ENCODE measurements around the gene SPATA9.

SPATA9 gene, protein sequence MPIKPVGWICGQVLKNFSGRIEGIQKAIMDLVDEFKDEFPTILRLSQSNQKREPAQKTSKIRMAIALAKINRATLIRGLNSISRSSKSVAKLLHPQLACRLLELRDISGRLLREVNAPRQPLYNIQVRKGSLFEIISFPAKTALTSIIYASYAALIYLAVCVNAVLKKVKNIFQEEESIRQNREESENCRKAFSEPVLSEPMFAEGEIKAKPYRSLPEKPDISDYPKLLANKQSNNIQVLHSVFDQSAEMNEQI

DNA sequence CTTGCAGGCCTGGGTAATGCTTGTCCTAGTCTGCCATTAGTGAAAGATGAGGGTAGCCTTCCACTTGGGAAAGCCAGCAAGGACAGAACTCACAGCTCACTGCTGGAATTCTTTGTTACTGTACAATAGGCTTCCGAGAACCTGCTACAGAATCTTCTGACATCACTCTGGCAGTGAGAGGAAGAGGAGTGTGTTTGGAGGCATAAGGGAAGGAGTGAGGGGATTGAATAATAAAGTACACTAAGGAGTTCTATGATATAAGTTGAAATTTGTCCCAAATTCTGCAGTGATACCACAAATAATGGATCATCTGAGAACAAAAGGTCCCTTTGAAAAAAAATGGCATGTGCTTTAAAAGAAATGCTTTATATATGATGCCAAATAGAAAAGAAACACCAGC, at the start of gene SPATA9:
Gene SPATA9 (minus strand): TSS at position 101 of the 400 bp plus-strand sequence. CDS start 137 bp downstream, outside the sequence.
- no peak for DNase-seq (ENCODE audit: low read depth in 2 of 2, low spot score in 1 of 2)

GRCh38 chr5:95731571-95732554, 49.1 kb upstream of the SPATA9 start:
- no peak for DNase-seq (ENCODE audit: low read depth in 2 of 2, low spot score in 1 of 2)

GRCh38 chr5:95730730-95731570, 48.2 kb upstream of the SPATA9 start, which contains the start of gene RHOBTB3:
Gene RHOBTB3, plus strand, starts transcription at chr5:95731336. Its CDS starts 347 bp downstream, at chr5:95731683.
- peak in 1 of 2 donors; percentile 3 for DNase-seq (ENCODE audit: low read depth in 2 of 2, low spot score in 1 of 2)

DNA sequence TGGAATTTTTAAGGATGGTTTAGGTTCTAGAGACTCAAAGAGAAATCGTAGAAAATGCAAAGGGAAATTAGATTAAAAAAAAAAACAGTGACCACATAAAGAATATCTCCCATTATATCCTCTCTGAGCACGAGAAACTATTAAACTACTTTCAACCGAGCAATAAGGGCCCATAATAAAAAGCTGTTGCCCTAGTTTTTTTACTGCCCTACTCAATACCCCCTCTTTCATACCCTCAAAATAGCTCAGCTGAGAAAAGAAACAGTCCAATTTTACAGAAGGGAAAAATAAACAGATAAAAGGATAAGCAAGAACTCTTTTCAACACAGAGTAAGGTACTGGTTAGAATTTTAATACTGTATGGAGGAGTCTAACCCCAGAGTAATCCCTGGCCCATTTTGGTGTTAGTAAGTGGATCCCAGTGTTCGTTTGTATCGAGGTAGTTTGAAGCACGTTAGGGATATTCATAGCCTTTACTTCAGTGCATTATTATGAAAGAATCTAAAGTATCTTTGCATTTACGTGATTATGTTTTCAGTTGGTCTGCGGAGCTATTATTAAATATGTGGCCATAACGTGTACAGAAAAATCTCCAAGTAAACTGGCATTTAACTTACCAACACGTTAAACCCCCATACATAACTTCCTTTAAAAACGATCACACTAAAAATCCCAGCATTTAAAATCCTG, 47.4 kb upstream of the SPATA9 start:
- no peak for DNase-seq (ENCODE audit: low read depth in 2 of 2, low spot score in 1 of 2)

DNA sequence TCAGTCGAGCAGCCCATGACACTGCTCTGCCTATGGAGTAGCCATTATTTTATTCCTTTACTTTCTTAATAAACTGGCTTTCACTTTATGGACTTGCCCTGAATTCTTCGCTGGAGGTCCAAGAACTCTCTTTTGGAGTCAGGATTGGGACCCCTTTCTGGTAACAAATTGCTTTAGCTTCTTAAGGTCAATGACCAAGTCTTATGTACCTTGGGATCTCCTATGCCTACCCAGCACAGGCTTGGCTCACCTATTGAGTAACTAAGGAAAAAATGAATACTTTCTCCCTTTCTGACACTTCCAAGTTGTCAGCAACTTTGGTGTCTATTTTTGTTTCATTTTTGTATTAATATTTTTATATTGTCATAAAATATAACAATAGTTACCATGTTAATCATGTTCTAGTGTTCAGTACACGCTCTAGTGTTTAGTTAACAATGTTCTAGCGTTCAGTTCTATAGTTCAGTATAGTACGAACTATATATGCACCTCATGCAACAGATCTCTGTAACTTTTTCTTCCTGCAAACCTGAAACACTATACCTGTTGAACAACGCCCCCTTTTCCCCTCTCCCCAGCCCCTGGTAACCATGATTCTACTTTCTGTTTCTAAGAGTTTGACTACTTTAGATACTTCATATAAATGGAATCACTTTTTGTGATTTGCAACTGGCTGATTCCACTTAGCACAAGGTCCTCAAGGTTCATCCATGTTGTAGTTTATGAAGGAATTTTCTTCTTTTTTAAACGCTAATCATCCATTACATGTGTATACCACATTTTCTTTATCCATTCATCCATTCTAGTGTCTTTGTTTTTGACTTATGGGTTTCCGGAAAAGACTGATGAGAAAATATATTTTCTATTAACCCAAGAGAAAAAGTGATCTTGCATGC, 46.6 kb upstream of the SPATA9 start:
- DNase-seq (ENCODE audit: low read depth in 2 of 2, low spot score in 1 of 2) = no peak

DNA sequence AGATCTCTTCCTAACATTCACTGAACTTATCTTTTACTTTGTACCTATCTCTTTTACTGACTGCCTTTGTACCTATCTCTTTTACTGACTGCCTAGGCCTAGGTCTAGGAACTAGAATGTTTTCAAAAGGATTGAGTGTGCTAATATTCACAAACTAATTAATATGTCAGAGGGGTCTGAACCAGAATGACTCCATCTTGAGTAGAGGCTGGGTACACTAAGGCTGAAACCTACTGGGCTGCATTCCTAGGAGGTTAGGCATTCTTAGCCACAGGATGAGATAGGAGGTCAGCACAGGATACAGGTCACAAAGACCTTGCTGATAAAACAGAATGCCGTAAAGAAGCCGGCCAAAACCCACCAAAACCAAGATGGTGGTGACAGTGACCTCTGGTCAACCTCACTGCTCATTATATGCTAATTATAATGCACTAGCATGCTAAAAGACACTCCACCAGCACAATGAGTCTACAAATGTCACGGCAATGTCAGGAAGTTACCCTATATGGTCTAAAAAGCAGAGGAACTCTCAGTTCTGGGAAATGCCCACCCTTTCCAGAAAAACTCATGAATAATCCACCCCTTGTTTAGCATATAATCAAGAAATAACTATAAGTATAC, 45.8 kb upstream of the SPATA9 start:
- DNase-seq (ENCODE audit: low read depth in 2 of 2, low spot score in 1 of 2) = no peak

- no peak for DNase-seq (ENCODE audit: low read depth in 2 of 2, low spot score in 1 of 2)
Measured at GRCh38 chr5:95727764-95728191, 45.0 kb upstream of the SPATA9 start.

- DNase-seq (ENCODE audit: low read depth in 2 of 2, low spot score in 1 of 2) = no peak
Measured at GRCh38 chr5:95726811-95727763, 44.3 kb upstream of the SPATA9 start.

GRCh38 chr5:95725937-95726810, 43.4 kb upstream of the SPATA9 start:
- no peak for DNase-seq (ENCODE audit: low read depth in 2 of 2, low spot score in 1 of 2)

GRCh38 chr5:95725071-95725820, 42.5 kb upstream of the SPATA9 start:
- DNase-seq (ENCODE audit: low read depth in 2 of 2, low spot score in 1 of 2) = no peak

DNA sequence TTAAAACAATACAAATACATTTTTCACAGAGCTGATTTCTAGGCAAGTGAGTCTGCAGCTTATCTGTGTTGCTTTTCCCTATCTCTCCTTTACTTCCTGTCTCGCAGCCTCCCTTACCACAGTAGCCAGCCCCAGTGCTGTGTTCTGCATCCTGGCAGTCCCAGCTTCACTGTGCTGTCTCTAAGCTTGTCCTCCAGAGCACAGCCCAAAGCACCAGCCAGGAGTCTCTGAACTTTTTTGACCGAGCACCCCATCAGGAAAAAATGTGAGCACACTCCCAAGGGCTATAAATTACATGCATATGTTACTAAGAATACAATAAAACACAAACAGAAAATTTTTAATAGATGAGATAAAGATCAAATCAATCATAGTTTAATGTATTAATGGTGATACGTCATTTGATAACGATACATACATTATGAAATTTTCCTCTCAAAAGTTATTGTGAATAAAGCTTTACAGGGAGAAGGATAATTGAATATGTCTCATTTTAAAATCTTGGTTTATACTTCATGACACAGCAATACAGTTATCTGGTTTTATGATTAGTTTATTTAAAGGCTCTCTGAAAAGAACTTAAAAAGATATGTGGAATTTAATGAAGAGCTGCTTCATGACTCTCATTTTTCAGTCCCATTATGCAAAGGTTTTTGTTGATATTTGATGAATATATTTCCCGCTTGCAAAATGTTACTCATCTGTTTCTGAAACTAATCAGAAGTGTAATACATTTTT, 41.0 kb upstream of the SPATA9 start:
- no peak for DNase-seq (ENCODE audit: low read depth in 2 of 2, low spot score in 1 of 2)

DNA sequence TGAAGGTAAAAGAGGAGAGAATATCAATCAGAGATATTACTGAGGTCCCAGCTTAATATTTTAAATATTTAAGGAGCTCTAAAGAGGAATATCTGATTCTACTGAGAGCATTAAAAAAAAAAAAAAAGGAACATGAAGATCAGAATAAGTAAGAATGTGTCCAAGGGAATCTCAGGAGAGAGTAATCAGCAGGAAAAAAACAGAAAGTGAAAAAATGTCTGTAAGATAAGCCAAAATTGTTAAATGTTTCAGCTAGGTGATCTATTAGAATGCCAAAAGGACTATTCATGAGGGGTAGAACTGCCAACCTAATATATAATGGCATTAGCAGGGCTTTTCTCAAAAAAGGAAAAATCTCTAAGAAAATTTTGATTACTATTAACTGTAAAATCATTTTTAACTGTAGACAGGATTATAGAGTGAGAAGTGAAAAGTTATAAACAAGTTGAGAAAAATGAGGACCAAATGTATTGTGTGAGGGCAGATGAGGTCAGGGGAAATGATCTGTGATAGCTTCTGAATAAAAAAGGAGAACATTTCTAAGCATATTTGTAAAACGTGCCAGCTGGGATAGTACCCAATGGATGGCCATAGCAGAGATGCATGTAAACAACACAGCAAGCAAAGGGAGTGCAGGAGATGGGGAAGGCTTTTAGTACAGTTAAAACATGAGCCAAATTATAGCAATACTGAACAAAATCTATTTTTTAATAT, 38.9 kb upstream of the SPATA9 start:
- DNase-seq (ENCODE audit: low read depth in 2 of 2, low spot score in 1 of 2) = no peak

GRCh38 chr5:95720094-95720786, 37.4 kb upstream of the SPATA9 start:
- DNase-seq (ENCODE audit: low read depth in 2 of 2, low spot score in 1 of 2) = no peak

- no peak for DNase-seq (ENCODE audit: low read depth in 2 of 2, low spot score in 1 of 2)
Measured at GRCh38 chr5:95718738-95719137, 35.9 kb upstream of the SPATA9 start.
